Adrenal gland (tissue), 12 donors: Measurements from ENCODE around the gene PAK5. TPM values are rescaled to one million over a fixed set of nuclear protein-coding genes. Genes with fewer than 3 reads are reported as not detected.

Experiments
- DNase-seq, 7 donors: peaks; one replicate each; pipeline ENCODE4 v3.0.0-alpha.2; 2019 to 2020
- H3K27ac ChIP-seq, 5 donors: fragments of 200-600 bp; sonication (generic) in 4 of 5; 1 replicate in 3 of 5; 2 replicates in 2 of 5; pipeline versions ENCODE4 v1.5.1 to v1.8.0; 2016 to 2020; ENCODE audit warnings: mild to moderate bottlenecking in 1 of 5
- H3K27me3 ChIP-seq: fragments of 200-600 bp; 2 replicates; pipeline ENCODE4 v1.8.0; 2021
- H3K36me3 ChIP-seq, 2 donors: fragments of 200-600 bp; replicated peaks in 1 of 2; 1 replicate in 1 of 2; 2 replicates in 1 of 2; pipeline versions ENCODE4 v1.5.1 to v1.8.0; 2018 to 2022
- H3K4me1 ChIP-seq, 2 donors: fragments of 200-600 bp; replicated peaks in 1 of 2; 1 replicate in 1 of 2; 2 replicates in 1 of 2; pipeline versions ENCODE4 v1.5.1 to v1.8.0; 2018 to 2021
- H3K4me3 ChIP-seq, 4 donors: fragments of 200-600 bp; sonication (generic) in 3 of 4; one replicate each; pipeline ENCODE4 v1.5.1; 2016 to 2018
- H3K9me3 ChIP-seq, 3 donors: fragments of 200-600 bp; sonication (generic) in 1 of 3; replicated peaks in 1 of 3; 1 replicate in 2 of 3; 2 replicates in 1 of 3; pipeline versions ENCODE4 v1.5.1 to v1.8.0; 2016 to 2021
- POLR2A ChIP-seq, 2 donors: fragments of 450-650 bp; IDR thresholded peaks; one replicate each; pipeline ENCODE4 v1.6.1; 2017; ENCODE audit warnings: antibody characterized with exemption in 2 of 2, mild to moderate bottlenecking in 2 of 2, moderate library complexity in 1 of 2
- WGBS, 4 donors: extraction: QIAGEN DNeasy Blood & Tissue Kit in 2 of 4; methylation state at CpG; one replicate each; pipeline versions ENCODE4 v1.1.5 to v1.1.7; 2013 to 2017; 5-methylcytosine and 5-hydroxymethylcytosine counted together
- intact Hi-C, 2 donors: fragments of 100-400 bp; cut with DNase I; formaldehyde crosslinking; loops; one replicate each; pipeline versions ENCODE4 v1.14.1 to v1.15.0; 2022 to 2023
- polyA plus RNA-seq, 3 donors: library from polyadenylated mRNA; stranded (reverse); fragments of 200-250 nt in 2 of 3; fragments of 350-450 nt in 1 of 3; fragmentation: Illumina TruSeq in 1 of 3; extraction: RNeasy Lipid Tissue Mini Kit (QIAGEN cat#74804) in 1 of 3; gene quantifications; one replicate each; pipeline ENCODE4 v1.2.3, GENCODE V29; 2013 to 2014
- total RNA-seq, 9 donors: library from RNA; depleted of rRNA in 4 of 9; stranded (reverse); fragments of >200 nt in 4 of 9; fragments of 120-200 nt in 1 of 9; fragmentation: NEBNext Ultra II Directional in 1 of 9; extraction: Animal tissue kit (Norgen Biotek cat#: 25700) in 1 of 9; gene quantifications; one replicate each; pipeline versions ENCODE4 v1.1.0 to v1.2.4, GENCODE V29; 2013 to 2023
- TF ChIP-seq, protein P1 (sequence below), 6 experiments: fragments of 450-650 bp in 4 of 6; fragments of 200-600 bp in 2 of 6; sonication (generic) in 1 of 6; IDR thresholded peaks; 1 replicate in 5 of 6; 2 replicates in 1 of 6; pipeline versions ENCODE4 v1.5.1 to v1.8.0; 2016 to 2021; ENCODE audit warnings: antibody characterized with exemption in 6 of 6, mild to moderate bottlenecking in 2 of 6, moderate library complexity in 1 of 6
- donor health status: healthy with polysubstance abuse.
- donor health status: Bipolar disorder and iron deficiency.
- donor health status: DM: yes; HTN: yes; CAD: no.
- donor health status: DM: no; HTN: no; CAD: no.
- donor health status: DM: no; HTN: no; CAD: no.
- donor health status: DM: yes; HTN: yes; CAD: no.

PAK5 gene
- total and polyA plus RNA-seq, 12 donors: 1.2 to 17.0 (median 4.0) TPM

DNA sequence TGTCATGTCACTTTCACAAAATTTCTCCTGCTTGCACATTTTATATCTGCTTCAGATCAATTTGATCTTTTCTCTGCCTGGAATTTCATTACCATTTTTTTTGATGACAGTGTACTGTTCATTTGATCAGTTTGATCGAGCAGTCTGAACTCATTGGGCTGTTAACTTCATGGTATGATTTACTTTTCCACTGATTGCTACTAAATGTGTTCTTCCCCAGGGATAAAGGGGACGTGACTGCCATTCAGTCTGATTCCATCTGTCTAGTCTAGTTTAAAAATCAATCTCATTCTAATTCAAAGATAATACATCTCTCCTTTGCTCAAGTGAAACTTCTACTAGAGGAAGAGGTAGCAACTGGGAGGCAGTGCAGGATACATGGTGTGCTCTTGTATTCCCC, 303.4 kb downstream of the PAK5 start:
- no peaks in the 10 kb centered on the region for H3K9me3 ChIP-seq
- 85 to 94% (median 90%) methylated on average over 2 of the region's 2 CpGs for WGBS, 4 donors
- intact Hi-C loops: no loop called here
- no peak for DNase-seq
- H3K4me3 ChIP-seq: no peak overlapping the region
- H3K27ac ChIP-seq: no peak overlapping the region
- no peaks in the 10 kb centered on the region for H3K27me3 ChIP-seq
- H3K4me1 ChIP-seq: no peaks in the 10 kb centered on the region
- TF ChIP-seq, protein P1, sequence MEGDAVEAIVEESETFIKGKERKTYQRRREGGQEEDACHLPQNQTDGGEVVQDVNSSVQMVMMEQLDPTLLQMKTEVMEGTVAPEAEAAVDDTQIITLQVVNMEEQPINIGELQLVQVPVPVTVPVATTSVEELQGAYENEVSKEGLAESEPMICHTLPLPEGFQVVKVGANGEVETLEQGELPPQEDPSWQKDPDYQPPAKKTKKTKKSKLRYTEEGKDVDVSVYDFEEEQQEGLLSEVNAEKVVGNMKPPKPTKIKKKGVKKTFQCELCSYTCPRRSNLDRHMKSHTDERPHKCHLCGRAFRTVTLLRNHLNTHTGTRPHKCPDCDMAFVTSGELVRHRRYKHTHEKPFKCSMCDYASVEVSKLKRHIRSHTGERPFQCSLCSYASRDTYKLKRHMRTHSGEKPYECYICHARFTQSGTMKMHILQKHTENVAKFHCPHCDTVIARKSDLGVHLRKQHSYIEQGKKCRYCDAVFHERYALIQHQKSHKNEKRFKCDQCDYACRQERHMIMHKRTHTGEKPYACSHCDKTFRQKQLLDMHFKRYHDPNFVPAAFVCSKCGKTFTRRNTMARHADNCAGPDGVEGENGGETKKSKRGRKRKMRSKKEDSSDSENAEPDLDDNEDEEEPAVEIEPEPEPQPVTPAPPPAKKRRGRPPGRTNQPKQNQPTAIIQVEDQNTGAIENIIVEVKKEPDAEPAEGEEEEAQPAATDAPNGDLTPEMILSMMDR (IDR thresholded peaks at IDR 0.05): no peak
- TF ChIP-seq POLR2A (IDR thresholded peaks at IDR 0.05): no peak
- no peaks in the 10 kb centered on the region for H3K36me3 ChIP-seq

DNA sequence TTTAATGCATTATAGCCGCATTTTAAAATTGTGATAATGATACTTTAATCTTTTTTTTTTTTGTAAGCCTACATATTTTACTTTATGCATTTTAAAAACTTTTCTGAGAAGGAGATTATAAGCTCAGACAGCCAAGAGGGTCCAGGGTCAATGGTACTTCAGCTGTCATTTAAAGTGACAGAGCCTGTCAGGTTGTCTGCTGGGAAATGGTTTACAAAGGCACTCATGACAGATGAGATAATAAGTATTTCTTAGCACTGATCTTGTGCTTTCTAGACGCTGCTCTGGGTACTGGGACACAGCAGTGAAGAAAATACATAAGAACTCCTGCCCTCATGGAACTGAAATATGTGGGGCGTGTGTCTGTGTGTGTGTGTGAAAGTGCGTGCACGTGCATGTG, 304.9 kb downstream of the PAK5 start:
- no peaks in the 10 kb centered on the region for H3K9me3 ChIP-seq
- no peaks in the 10 kb centered on the region for H3K4me1 ChIP-seq
- H3K27me3 ChIP-seq: no peaks in the 10 kb centered on the region
- TF ChIP-seq POLR2A (IDR thresholded peaks at IDR 0.05): no peak
- TF ChIP-seq, protein P1 (IDR thresholded peaks at IDR 0.05): no peak
- no peak overlapping the region for H3K27ac ChIP-seq
- no peak overlapping the region for H3K4me3 ChIP-seq
- no peak for DNase-seq
- intact Hi-C loops: no loop called here
- no peaks in the 10 kb centered on the region for H3K36me3 ChIP-seq
- WGBS, 4 donors: 80 to 93% (median 90%) methylated on average over 5 of the region's 5 CpGs

DNA sequence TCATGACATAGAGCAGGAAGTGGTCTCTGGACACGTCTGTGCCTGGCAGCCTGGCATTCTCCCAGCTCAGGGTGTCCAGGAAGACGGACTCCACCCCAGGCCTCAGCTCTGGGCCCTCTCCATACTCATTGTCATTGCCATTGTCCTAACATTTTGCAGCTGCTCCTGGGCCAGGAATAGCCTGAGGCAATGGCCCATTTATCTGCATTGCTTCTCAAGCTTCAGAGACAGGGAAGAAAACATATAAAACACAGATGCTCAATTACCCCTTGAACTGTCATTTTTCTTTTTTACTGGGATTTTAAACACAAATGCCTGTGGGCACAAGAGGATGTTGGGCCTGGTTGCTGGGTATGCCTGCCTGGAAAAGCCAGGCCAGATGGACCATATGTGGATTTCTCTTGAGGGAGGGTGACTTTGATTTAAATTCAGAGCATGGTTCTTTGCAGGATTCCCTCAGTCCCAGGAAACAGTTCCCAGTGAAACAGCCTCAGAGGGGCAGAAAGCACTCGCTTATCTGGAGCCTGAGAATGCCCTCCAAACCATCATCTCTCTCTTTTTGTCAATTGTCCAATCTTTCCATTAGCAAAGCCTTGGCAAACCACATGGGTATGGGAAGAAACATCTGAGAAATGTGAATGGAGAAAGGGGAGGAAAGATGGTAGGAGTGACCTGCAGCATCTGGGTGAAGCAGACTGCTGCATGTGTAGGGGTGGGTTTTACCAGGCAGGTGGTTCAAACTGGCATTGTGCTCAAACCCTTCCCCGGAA, 306.6 kb downstream of the PAK5 start:
- WGBS, 4 donors: 68 to 76% (median 73%) methylated on average over 4 of the region's 4 CpGs
- Histone ChIP-seq H3K4me1 (no peaks in the 10 kb centered on the region), H3K9me3 (no peaks in the 10 kb centered on the region), H3K27me3 (no peaks in the 10 kb centered on the region), H3K4me3 (no peak overlapping the region), H3K36me3 (no peaks in the 10 kb centered on the region), H3K27ac (no peak overlapping the region)
- intact Hi-C loops: no loop called here
- no peak for DNase-seq
- no peak for TF ChIP-seq POLR2A (IDR thresholded peaks at IDR 0.05)
- TF ChIP-seq, protein P1 (IDR thresholded peaks at IDR 0.05): no peak

GRCh38 chr20:9531581-9531980, 307.3 kb downstream of the PAK5 start:
- WGBS, 4 donors: 77 to 88% (median 83%) methylated on average over 2 of the region's 2 CpGs
- intact Hi-C loops: no loop called here
- Histone ChIP-seq H3K4me3 (no peak overlapping the region), H3K36me3 (no peaks in the 10 kb centered on the region), H3K4me1 (no peaks in the 10 kb centered on the region), H3K9me3 (no peaks in the 10 kb centered on the region), H3K27ac (no peak overlapping the region), H3K27me3 (no peaks in the 10 kb centered on the region)
- TF ChIP-seq, protein P1 (IDR thresholded peaks at IDR 0.05): no peak
- TF ChIP-seq POLR2A (IDR thresholded peaks at IDR 0.05): no peak
- DNase-seq: no peak
